ACC112 (cell line): ENCODE measurements around the gene FRAS1.

Experiments
- H2AFZ ChIP-seq: fragments of 200-600 bp; sonication (generic); one replicate; pipeline ENCODE4 v1.6.0; 2017; ENCODE audit warnings: antibody characterized with exemption, low read length; ENCODE audit not compliant: unreplicated experiment
- H3K27ac ChIP-seq: fragments of 200-600 bp; sonication (generic); 2 replicates; pipeline ENCODE4 v1.5.1; 2014; ENCODE audit warnings: low read depth, mild to moderate bottlenecking, antibody characterized with exemption, low read length, moderate library complexity
- H3K27me3 ChIP-seq: fragments of 200-600 bp; sonication (generic); 2 replicates; pipeline ENCODE4 v1.6.1; 2014; ENCODE audit warnings: mild to moderate bottlenecking, antibody characterized with exemption, low read length, moderate library complexity, mixed read lengths; ENCODE audit not compliant: insufficient read depth
- H3K36me3 ChIP-seq: fragments of 200-600 bp; sonication (generic); 2 replicates; pipeline ENCODE4 v1.6.1; 2016; ENCODE audit warnings: mild to moderate bottlenecking, antibody characterized with exemption, low read length, moderate library complexity, mixed read lengths; ENCODE audit not compliant: insufficient read depth
- H3K4me1 ChIP-seq: fragments of 200-600 bp; sonication (generic); one replicate; pipeline ENCODE4 v1.6.1; 2016; ENCODE audit warnings: low read length, mixed read lengths; ENCODE audit not compliant: insufficient read depth, unreplicated experiment, control insufficient read depth
- H3K4me3 ChIP-seq: fragments of 200-600 bp; sonication (generic); 2 replicates; pipeline ENCODE4 v1.5.1; 2014; ENCODE audit warnings: mild to moderate bottlenecking, low read depth, low read length
- H3K79me2 ChIP-seq: fragments of 200-600 bp; sonication (generic); one replicate; pipeline ENCODE4 v1.6.0; 2016; ENCODE audit warnings: low read length; ENCODE audit not compliant: control insufficient read depth, unreplicated experiment, insufficient read depth

The FRAS1 gene

DNA sequence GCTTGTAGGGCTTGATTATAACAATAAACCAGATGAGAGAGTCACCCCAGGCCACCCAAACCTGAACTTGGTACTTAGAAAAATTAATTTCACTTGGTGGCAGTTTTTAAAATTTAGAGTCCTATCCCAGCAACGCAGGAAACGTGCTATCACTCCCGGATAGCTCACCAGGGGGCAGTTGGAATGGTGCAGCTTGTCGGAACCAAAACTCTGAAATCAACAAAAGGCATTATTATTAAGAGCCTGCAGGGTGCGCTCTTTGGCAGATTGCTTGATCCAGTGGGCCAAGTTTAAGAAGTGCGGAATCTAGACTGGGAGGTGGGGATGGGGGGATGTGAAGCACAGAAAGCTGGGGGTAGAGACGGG is 2.4 kb downstream of the FRAS1 start:
- Histone ChIP-seq H3K79me2 (no peaks in the 10 kb centered on the region), H3K27ac (no peak overlapping the region), H3K36me3 (no peaks in the 10 kb centered on the region), H3K4me3 (peak overlapping the region; percentile 82), H3K27me3 (peaks cover 26% of the 10 kb centered on the region), H3K4me1 (no peaks in the 10 kb centered on the region), H2AFZ (peak overlapping the region; percentile 87)

DNA sequence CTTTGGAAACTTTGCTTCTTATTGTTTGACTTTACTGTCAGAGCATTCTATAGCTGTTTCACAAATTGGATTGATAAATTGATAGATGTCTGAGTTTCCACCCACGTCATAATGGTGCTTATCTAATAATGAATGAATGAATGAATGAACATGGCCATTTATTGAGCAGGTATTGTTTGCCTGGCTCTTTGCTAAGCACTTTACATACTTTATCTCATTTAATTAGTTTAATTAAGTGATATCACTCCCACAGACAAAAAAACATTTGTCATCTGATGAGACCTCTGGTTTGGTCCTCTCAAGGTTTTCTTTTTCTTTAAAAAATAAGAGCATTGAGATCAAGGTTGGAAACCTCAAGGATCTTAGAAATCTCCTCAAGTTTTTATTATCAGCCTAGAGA is 2.8 kb downstream of the FRAS1 start:
- Histone ChIP-seq H3K4me3 (no peak overlapping the region), H3K79me2 (no peaks in the 10 kb centered on the region), H2AFZ (no peak overlapping the region), H3K4me1 (no peaks in the 10 kb centered on the region), H3K36me3 (no peaks in the 10 kb centered on the region), H3K27me3 (peaks cover 26% of the 10 kb centered on the region), H3K27ac (no peak overlapping the region)

DNA sequence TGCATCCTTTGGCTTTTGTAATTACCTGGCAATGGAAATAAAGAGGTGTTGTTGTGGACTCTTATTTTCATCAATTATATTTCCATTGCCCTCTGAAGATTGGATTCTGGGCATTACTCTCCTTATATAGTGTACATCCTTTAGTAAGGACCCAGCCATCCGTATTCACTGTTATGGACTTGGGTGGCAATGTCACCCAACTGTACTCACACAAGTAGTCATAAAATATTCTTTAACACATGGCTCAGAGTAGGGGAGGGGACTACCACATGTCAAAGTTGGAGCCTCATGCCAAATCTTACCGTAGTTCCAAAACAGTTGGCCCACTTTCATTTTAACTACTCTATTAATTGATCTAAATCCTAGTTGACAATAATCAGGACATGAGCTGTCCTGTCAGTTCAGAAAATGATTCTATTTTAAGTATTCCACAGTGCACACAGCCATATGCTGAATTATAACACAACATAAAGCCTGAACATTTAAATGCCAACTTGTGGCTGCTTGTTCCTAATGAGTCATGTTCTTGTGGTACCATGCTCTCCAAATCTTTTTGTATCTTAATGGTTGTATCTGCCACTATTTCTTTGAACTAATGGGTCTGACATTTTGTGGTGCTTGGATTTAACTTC is 4.9 kb downstream of the FRAS1 start:
- H3K79me2 ChIP-seq, result no peaks in the 10 kb centered on the region
- H3K36me3 ChIP-seq, result no peaks in the 10 kb centered on the region
- peaks cover 26% of the 10 kb centered on the region for H3K27me3 ChIP-seq
- no peak overlapping the region for H2AFZ ChIP-seq
- no peak overlapping the region for H3K27ac ChIP-seq
- no peaks in the 10 kb centered on the region for H3K4me1 ChIP-seq
- H3K4me3 ChIP-seq, result no peak overlapping the region

DNA sequence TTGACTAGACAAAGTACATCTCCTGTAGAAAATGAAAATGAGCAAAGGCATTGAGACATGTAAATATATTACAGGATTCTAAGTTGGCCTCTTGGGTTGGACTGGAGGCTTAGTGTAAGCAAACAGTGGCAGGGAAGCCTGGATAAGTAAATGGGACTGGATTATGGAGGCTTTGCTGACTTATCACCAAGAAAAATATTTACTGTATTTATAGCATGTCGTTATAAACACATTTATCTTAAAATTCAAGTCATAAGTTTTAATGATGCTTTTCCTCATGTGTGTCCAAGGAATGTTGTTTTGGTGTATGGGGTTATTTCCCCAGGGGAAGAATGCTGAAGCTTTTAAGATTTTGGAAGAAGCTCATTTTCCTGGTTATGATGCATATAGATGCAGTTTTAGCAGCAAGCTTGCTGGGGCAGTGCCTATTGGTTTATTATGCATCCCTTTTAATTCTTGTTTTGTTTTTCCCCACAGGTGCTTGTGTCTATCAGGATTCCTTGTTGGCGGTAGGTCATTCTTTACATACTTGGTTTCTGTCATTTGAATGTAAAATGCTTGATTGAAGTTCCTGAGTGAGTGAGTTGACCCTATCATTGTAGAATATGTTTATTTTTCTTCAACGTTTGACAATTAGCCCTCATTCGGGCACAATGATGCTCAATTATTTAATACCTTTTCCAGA is 8.5 kb downstream of the FRAS1 start:
- Histone ChIP-seq H3K4me1 (no peaks in the 10 kb centered on the region), H3K27ac (no peak overlapping the region), H3K79me2 (no peaks in the 10 kb centered on the region), H3K4me3 (no peak overlapping the region), H3K36me3 (no peaks in the 10 kb centered on the region), H2AFZ (no peak overlapping the region), H3K27me3 (peaks cover 30% of the 10 kb centered on the region)

DNA sequence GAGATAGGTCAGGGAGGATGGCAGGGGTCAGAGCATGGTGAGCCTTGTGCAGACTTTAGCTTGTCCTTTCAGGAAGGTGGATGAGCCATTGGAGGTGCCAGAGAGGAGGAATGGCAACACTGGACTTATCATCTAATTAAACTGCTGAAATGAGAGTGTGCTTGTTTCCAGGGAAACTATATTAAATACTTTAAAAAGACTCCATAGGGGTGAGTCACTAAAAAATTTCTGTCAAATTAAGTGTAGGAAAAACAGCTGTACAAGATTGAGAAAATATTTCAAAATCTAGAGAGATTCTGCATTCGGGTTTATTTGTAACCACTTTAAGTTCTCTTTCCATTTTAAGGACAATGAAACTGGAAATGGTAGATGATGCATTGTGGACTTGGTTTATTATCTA is 11.4 kb downstream of the FRAS1 start:
- Histone ChIP-seq H3K4me3 (no peak overlapping the region), H3K27me3 (peaks cover 25% of the 10 kb centered on the region), H3K79me2 (no peaks in the 10 kb centered on the region), H3K27ac (no peak overlapping the region), H3K36me3 (no peaks in the 10 kb centered on the region), H2AFZ (no peak overlapping the region), H3K4me1 (no peaks in the 10 kb centered on the region)

DNA sequence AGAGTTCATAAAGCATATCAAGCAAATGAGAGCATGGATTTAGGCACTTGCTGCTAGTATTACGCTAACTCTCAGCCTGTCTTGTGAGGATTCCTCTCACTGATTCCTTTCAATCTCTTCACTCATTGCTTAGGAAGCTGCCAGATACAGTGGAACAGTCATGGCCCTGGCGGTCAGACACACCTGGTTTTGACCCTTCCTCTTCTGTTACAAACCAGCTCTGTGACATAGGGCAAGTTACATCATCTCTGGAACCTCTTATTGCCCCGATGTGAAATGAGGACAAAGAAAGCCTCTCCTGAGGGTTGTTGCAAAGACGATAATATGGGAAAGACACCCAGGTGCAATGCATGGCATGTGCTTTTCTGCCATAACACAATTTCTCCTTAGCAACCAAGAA is 12.2 kb downstream of the FRAS1 start:
- H3K79me2 ChIP-seq, result no peaks in the 10 kb centered on the region
- no peak overlapping the region for H3K27ac ChIP-seq
- H3K27me3 ChIP-seq, result peaks cover 28% of the 10 kb centered on the region
- no peak overlapping the region for H2AFZ ChIP-seq
- H3K4me3 ChIP-seq, result no peak overlapping the region
- H3K4me1 ChIP-seq, result no peaks in the 10 kb centered on the region
- no peaks in the 10 kb centered on the region for H3K36me3 ChIP-seq

DNA sequence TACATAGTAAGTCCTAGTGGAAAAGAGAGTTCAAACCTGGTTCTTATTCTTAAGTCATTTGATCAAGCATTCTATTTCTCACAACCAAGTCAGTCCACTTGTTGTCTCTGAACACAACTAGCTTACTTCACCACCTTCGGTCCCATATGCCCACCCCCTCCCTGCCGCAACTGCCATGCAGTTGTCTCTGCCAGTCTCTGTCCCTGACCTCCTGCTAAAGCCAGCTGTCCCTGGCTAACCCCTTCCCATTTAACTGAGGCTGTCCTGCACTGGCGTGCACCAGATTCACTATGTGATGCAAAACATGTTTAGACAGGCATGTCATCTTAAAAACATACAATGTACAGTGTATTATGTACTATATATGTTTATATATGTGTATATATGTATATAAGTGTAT is 12.7 kb downstream of the FRAS1 start:
- no peak overlapping the region for H3K4me3 ChIP-seq
- no peak overlapping the region for H3K27ac ChIP-seq
- no peaks in the 10 kb centered on the region for H3K4me1 ChIP-seq
- H3K27me3 ChIP-seq, result peaks cover 31% of the 10 kb centered on the region
- H3K36me3 ChIP-seq, result no peaks in the 10 kb centered on the region
- H2AFZ ChIP-seq, result no peak overlapping the region
- H3K79me2 ChIP-seq, result no peaks in the 10 kb centered on the region

DNA sequence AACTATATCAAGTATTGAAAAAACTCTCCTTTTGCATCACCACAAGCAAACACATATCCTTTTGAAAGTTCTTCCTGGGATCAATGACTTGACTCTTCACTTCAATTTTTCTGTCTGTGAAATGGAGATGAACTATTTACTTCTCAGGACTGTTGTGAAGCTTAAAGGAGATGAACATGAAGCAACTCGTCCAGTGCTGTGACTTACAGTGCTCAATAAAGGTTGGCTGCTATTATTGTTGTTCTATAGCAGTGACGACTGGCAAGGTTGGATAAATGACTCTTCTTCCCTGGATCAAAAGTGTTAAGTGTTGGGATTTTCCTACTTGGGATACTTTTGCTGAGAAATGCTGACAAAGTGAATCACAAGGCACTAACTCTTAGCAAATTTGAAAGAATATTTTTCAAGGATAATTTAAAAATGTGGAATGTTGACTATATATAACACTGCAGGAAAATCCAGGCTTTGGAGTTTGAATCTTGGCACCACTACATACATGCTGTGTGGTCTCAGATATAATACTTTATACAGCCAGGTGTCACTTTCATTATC is 13.7 kb downstream of the FRAS1 start:
- Histone ChIP-seq H3K4me1 (no peaks in the 10 kb centered on the region), H3K79me2 (no peaks in the 10 kb centered on the region), H3K4me3 (no peak overlapping the region), H2AFZ (no peak overlapping the region), H3K36me3 (no peaks in the 10 kb centered on the region), H3K27me3 (peaks cover 32% of the 10 kb centered on the region), H3K27ac (no peak overlapping the region)

DNA sequence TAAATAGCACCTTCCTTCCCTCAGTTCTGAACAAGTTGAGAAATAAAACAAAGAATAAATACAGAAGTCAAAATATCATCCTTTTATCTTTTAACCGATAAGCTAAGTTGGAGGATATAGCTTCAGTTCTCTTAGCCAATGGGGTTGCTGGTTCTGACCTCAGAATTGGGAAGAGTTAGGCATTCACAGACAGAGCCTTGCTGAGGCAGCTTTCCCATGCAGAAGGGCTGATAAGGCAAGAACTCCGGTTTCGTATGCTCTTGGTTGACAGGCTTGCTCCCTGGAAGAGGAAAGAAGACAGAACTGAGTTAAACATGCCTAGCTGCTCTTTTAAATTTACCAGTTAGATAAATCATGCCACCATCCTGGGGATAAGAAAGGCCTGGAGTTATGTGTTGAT is 17.6 kb downstream of the FRAS1 start:
- H3K27ac ChIP-seq, result no peak overlapping the region
- H3K4me1 ChIP-seq, result no peaks in the 10 kb centered on the region
- no peaks in the 10 kb centered on the region for H3K36me3 ChIP-seq
- H3K79me2 ChIP-seq, result no peaks in the 10 kb centered on the region
- H2AFZ ChIP-seq, result no peak overlapping the region
- peaks cover 30% of the 10 kb centered on the region for H3K27me3 ChIP-seq
- no peak overlapping the region for H3K4me3 ChIP-seq

DNA sequence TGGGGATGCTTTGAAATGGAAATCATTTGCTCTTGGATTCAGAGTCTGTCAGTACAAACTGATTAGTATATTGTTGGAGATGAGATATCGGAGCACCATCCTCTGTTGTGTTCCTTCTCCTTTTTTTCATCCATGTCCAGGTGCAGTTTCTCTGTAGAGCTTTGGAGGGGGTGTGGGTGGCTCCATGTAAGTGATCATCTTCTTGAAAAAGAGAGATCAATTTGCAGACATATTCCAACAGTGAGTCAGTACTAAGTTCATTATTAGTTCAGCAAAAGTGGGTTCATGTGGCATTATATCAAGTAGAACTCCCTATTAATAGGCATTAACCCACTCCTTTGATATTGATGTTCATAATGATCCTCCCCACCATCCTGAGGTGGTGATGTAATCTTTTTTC is 18.9 kb downstream of the FRAS1 start:
- H3K27ac ChIP-seq, result no peak overlapping the region
- H3K79me2 ChIP-seq, result no peaks in the 10 kb centered on the region
- peaks cover 22% of the 10 kb centered on the region for H3K27me3 ChIP-seq
- H3K4me1 ChIP-seq, result no peaks in the 10 kb centered on the region
- H3K4me3 ChIP-seq, result no peak overlapping the region
- no peaks in the 10 kb centered on the region for H3K36me3 ChIP-seq
- H2AFZ ChIP-seq, result no peak overlapping the region

DNA sequence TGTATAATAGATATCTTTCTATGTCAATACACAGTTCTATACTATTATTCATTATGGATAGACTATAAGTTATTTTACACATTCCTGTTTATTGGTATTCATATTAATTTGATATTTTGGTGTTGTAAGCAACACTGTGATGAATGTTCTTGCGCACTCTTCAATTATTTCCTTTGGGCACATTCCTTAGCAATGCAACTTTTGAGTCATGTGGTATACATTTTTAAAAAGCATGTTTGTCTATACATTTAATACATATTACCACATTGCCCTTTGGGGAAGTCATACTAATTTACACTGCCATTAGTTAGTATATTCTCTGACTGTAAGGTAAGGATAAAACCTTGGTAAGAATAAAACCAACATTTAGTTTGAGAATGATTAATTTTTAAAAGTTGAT is 21.0 kb downstream of the FRAS1 start:
- no peaks in the 10 kb centered on the region for H3K36me3 ChIP-seq
- H3K79me2 ChIP-seq, result no peaks in the 10 kb centered on the region
- H3K27me3 ChIP-seq, result peaks cover 10% of the 10 kb centered on the region
- no peak overlapping the region for H3K4me3 ChIP-seq
- H3K27ac ChIP-seq, result no peak overlapping the region
- no peak overlapping the region for H2AFZ ChIP-seq
- H3K4me1 ChIP-seq, result no peaks in the 10 kb centered on the region
